Measurements from ENCODE around the gene GAS7.

GAS7 gene

GRCh38 chr17:10171581-10171981, 26.8 kb downstream of the GAS7 start:
- DNase-seq (ENCODE audit: low read depth) = no peak

DNA sequence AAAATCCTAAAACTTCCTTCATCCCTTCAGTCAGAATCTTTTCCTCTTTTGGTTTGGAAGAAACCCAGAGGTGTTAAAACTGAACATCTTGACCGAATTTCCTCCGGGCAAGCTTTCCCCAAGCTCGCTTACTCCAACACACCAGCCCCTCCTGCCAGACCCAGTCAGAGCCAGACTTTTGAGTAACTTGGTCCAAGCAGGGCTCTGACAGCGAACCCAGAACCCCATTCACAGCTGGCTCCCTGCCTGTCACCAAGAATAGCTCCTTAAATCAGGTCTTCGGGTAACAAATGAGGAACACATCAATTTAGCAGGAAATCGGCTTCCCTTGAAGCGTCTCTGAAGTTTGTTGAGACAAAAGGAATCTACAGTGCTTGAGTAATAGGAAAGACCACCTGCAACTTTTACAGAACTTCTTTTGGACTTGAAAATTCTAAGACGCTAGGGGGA, 27.3 kb downstream of the GAS7 start:
- no peak for DNase-seq (ENCODE audit: low read depth)

- no peak for DNase-seq (ENCODE audit: low read depth)
Measured at GRCh38 chr17:10170233-10170632, 28.2 kb downstream of the GAS7 start.

GRCh38 chr17:10169290-10169689, 29.1 kb downstream of the GAS7 start:
- DNase-seq (ENCODE audit: low read depth) = no peak

DNA sequence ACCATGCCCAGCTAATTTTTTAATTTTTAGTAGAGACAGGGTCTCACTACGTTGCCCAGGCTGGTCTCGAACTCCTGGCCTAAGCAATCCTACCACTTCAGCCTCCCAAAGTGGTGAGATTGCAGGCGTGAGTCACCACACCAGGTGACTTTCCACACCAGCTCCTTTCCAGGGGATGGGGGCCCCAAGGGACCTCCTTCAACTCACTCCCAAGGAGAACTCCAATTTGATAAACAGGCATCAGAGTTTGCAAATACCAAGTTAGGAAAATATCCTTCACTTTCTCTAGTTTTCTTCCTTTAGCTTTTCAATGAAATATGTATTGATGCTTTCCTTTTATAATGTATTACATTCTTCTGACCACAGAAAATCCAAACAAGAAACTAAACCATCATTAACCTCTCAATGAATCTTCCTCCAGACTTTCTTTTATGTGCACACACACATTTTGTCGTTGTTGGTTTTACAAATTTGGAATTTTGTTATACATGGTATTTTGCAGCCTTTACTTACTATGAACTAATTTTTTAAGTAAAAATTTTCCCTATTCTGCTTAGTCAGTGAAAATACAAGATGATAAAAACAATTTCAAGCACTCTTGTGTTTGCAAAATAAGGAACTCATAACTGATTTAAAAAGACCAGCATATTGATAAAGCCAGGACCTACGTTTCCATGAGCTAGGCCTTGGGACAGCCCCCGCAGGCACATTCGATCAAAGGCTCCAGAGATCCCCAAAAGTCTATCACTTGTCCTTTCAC, 32.0 kb downstream of the GAS7 start:
- DNase-seq (ENCODE audit: low read depth) = no peak

GRCh38 chr17:10162096-10162495, 36.3 kb downstream of the GAS7 start:
- no peak for DNase-seq (ENCODE audit: low read depth)

GRCh38 chr17:10161386-10161785, 37.0 kb downstream of the GAS7 start:
- DNase-seq (ENCODE audit: low read depth) = no peak

DNA sequence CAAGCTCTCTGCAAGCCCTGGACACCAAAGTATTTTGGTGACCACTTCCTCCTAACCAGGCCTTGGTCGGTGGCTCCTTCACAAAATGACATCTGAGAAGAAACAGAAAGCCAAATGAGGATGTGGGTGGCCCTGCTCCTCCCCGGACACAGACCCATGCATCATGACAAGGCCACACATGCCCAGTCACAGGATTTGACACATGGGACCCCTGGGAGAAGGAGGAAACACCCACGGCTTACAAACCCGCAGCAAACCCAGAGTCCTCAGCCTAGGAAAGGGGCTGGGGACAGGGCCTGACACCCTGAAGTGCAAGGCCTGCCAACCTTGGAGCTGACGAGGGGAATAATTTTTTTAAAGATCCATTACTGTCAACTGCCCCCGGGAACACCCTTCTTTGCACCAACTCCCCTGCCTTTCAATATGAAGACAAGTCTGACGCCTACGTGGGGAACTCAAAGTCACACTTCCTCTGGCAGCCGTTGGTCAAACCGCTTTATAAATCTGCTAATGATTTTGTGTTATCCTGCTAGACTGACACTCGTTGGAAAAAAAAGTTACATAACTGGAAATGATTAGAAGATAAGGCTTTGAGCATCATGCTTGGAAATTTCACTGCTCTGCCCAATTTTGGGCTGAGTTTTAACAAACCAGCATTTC, 41.3 kb downstream of the GAS7 start:
- DNase-seq (ENCODE audit: low read depth) = no peak

- DNase-seq (ENCODE audit: low read depth) = no peak
Measured at GRCh38 chr17:10156599-10156947, 41.8 kb downstream of the GAS7 start.

GRCh38 chr17:10156077-10156435, 42.4 kb downstream of the GAS7 start:
- no peak for DNase-seq (ENCODE audit: low read depth)

DNA sequence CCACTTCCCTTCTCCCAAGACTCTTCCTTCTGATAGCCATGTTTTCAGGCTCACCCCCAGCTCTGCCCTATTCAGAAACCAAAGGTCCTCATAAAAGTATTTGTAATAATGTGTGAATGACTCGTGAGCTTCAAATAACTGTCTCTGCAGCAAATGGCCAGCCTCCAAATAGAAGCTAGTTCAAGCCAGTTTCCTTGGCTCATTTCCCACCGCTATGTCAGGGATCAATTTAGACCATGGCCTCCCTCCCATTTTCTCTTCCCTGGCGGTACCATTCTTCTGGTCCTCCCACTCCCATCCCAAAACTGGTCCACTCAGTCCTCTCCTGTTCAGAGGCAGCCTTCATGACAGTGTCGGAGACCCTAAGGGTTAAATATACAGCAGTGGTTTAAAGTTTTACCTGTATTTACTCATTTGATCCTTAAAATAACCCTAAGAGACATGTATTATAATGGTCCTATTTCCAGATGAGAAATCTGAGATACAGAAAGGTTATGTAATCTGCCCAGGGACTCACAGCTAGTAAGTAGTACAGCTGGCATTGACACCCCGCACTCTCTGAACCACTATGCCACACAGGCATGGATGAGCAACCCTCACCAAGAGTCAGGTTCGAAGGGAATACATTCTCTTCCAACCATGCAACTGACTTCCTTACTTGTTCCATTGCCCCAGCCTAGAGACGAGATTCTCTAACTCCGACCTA, 42.9 kb downstream of the GAS7 start:
- no peak for DNase-seq (ENCODE audit: low read depth)

DNA sequence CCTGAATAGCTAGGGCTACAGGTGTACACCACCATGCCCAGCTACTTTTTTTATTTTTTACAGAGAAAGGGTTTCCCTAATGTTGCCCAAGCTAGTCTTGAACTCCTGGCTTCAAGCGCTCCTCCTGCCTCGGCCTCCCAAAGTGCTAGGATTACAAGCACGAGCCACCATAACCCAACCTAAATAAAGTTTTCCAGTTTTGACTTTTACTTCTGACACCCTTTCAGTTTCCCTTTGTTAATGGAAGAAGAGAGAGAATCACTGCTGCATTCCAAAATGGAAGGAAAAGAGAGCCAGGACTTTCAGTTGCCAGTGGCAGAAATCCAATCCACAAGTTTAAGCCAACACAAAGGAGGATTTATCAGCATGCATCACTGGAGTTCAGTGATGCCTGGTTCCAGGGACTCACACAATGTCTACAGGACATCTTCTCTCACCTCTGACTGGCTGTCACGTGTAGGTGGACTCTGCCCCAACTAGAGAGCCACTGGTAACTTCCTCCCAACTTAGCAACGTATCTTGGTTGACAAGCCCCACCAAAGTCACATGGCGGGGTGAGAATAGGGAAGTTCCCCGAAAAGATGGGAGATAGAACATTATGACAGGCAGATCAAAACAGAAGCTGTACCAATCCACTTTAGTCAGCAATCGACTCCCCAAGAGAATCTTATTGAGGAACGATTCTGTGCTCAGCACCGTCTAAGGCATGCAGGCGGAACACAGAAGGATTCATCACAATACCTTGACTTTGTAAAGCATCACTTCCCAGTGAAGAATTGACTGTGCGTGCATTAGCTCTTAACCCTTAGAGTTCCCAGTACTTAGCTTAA, 46.5 kb downstream of the GAS7 start:
- DNase-seq (ENCODE audit: low read depth) = no peak

DNA sequence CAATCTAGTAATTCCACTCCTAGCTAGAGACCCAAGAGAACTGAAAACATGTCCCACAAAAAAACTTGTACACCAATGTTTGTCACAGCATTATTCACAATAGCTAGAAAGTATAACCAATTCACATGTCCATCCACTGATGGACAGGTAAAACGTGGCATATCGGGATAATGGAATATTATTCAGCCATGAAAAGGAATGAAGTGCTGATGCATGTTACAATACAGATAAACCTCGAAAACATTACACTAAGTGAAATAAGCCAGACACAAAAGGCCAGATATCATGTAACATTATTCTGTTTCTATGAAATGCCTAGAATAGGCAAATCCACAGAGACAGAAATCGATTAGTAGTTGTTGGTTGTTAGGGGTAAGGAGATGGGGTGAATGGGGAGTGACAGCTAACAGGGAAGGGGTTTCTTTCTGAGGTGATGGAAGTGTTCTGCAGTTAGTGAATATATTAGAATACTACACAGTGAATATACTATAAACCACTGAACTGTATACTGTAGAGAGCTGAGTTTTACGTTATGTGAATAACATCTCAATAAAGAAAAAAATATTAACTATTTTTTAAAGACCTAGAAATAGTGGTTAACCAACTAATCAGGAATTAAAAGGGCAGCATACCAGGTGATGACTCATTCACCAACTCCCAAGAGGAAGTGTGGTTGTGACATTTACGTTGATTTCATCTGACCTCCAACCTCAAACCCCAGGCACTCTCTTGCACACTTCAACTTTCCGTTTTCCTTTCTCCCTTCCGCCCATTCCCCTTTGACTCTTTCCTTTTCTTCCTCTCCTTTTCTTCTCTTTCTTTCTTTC, 48.6 kb downstream of the GAS7 start:
- no peak for DNase-seq (ENCODE audit: low read depth)

GRCh38 chr17:10147761-10148415, 50.5 kb downstream of the GAS7 start:
- DNase-seq (ENCODE audit: low read depth) = no peak

GRCh38 chr17:10147040-10147439, 51.4 kb downstream of the GAS7 start:
- no peak for DNase-seq (ENCODE audit: low read depth)

DNA sequence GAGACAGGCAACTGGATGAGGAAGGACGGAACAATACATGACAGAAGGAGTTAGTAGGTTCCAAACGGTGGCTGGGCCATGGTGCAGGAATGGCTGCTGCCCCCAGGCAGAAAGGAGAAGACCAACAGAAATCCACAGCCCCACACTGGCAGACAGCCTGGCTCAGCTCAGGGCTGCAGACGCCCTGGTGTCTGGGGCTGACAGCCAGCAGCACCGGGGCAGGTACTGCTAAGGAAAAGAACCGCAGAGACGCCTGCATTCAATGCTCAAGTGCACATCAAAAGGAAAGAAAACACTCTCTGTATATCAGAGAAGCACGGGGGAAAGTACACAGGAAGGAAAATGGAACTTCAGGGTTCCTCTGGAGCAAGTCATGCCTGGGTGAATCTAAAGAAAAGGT, 53.4 kb downstream of the GAS7 start:
- no peak for DNase-seq (ENCODE audit: low read depth)

DNA sequence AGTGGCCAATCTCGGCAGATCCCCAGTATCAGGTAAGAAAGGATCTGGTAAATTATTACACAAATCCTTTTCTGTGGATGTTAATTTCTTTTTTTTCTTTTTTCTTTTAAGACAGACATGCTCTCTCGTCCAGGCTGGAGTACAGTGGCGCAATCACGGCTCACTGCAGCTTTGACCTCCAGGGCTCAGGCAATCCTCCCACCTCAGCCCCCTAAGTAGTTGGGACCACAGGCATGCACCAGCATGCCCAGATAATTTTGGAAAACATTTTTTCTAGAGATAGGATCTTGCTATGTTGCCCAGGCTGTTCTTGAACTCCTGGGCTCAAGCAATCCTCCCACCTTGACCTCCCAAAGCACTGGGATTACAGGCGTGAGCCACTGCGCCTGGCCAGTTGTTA, 54.0 kb downstream of the GAS7 start:
- no peak for DNase-seq (ENCODE audit: low read depth)

DNA sequence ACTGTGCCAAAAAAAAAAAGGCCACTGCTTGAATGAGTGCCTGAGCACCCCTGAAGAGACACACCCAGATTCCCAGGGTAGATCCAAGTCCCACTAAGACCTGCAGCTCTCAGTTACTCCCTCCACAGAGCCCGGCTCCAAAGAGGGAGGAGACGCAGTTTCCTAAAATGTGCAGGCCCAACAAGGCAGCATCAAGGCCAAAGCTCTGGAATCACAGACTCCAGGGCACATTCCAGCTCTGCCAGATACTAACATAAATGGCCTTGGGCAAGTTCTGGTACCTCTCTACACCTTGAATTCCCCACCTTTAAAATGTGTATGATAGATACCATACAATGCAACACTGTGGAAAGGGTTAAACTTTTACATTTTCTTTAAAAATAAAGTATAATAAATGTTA, 57.0 kb downstream of the GAS7 start:
- no peak for DNase-seq (ENCODE audit: low read depth)

- DNase-seq (ENCODE audit: low read depth) = no peak
Measured at GRCh38 chr17:10139577-10139976, 58.8 kb downstream of the GAS7 start.

- DNase-seq (ENCODE audit: low read depth) = no peak
Measured at GRCh38 chr17:10136258-10136981, 62.0 kb downstream of the GAS7 start.
